HEK293 (cell line): ENCODE data around the gene RGS5.

Source experiments
- ATF2 ChIP-seq: fragments of 450-650 bp; formaldehyde crosslinking; IDR thresholded peaks from 2 replicates; pipeline ENCODE4 v1.5.1; 2016; ENCODE audit warnings: missing biosample characterization, missing genetic modification characterization, low read depth
- ZFHX2 ChIP-seq: fragments of 450-650 bp; formaldehyde crosslinking; conservative IDR thresholded peaks from 2 replicates; pipeline ENCODE4 v1.5.1; 2016; ENCODE audit warnings: missing biosample characterization, missing genetic modification characterization
- ZNF114 ChIP-seq: fragments of 450-650 bp; formaldehyde crosslinking; IDR thresholded peaks from 2 replicates; pipeline ENCODE4 v1.5.0; 2017; ENCODE audit warnings: missing biosample characterization, missing genetic modification characterization
- ZNF24 ChIP-seq: fragments of 450-650 bp; formaldehyde crosslinking; IDR thresholded peaks from 2 replicates; pipeline ENCODE4 v1.5.1; 2016; ENCODE audit warnings: missing biosample characterization, missing genetic modification characterization
- ZNF76 ChIP-seq: fragments of 450-650 bp; formaldehyde crosslinking; IDR thresholded peaks from 2 replicates; pipeline ENCODE4; 2016; ENCODE audit warnings: low read depth, missing biosample characterization, missing genetic modification characterization, borderline replicate concordance

GRCh38 chr1:163130225-163130856 lies 72.4 kb downstream of the RGS5 start:
- TF ChIP-seq ZNF76 (no peak), ZNF114 (no peak), ZFHX2 (tag by site-specific recombination) (no peak), ZNF24 (no peak), ATF2 (tag by site-specific recombination) (no peak)
